ENCODE measurements around the gene POU2AF1.

POU2AF1 gene

GRCh38 chr11:111422494-111423249, 43.6 kb upstream of the POU2AF1 start:
- TF ChIP-seq, protein P1, sequence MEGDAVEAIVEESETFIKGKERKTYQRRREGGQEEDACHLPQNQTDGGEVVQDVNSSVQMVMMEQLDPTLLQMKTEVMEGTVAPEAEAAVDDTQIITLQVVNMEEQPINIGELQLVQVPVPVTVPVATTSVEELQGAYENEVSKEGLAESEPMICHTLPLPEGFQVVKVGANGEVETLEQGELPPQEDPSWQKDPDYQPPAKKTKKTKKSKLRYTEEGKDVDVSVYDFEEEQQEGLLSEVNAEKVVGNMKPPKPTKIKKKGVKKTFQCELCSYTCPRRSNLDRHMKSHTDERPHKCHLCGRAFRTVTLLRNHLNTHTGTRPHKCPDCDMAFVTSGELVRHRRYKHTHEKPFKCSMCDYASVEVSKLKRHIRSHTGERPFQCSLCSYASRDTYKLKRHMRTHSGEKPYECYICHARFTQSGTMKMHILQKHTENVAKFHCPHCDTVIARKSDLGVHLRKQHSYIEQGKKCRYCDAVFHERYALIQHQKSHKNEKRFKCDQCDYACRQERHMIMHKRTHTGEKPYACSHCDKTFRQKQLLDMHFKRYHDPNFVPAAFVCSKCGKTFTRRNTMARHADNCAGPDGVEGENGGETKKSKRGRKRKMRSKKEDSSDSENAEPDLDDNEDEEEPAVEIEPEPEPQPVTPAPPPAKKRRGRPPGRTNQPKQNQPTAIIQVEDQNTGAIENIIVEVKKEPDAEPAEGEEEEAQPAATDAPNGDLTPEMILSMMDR (IDR thresholded peaks at IDR 0.05; ENCODE audit: borderline replicate concordance, control extremely low read depth, extremely low read depth, insufficient read depth, missing control alignments) = peak; percentile 92
- in situ Hi-C loops (cut with MboI; ENCODE audit: low sequenced_read_pairs, unreplicated experiment) = loop anchor here (5.0 kb wide), 1 partner anchor 50 kb away; no protein-coding TSS in a partner anchor

GRCh38 chr11:111421251-111421650, 42.2 kb upstream of the POU2AF1 start:
- in situ Hi-C loops (cut with MboI; ENCODE audit: low sequenced_read_pairs, unreplicated experiment) = loop anchor here (5.0 kb wide), 1 partner anchor 49 kb away; no protein-coding TSS in a partner anchor
- TF ChIP-seq, protein P1 (IDR thresholded peaks at IDR 0.05; ENCODE audit: borderline replicate concordance, control extremely low read depth, extremely low read depth, insufficient read depth, missing control alignments) = no peak
- no peak for DNase-seq (ENCODE audit: low spot score)

More at GRCh38 chr11:111422494-111423249, 43.6 kb upstream of the POU2AF1 start:
- DNase-seq (ENCODE audit: low spot score) = peak; percentile 62

DNA sequence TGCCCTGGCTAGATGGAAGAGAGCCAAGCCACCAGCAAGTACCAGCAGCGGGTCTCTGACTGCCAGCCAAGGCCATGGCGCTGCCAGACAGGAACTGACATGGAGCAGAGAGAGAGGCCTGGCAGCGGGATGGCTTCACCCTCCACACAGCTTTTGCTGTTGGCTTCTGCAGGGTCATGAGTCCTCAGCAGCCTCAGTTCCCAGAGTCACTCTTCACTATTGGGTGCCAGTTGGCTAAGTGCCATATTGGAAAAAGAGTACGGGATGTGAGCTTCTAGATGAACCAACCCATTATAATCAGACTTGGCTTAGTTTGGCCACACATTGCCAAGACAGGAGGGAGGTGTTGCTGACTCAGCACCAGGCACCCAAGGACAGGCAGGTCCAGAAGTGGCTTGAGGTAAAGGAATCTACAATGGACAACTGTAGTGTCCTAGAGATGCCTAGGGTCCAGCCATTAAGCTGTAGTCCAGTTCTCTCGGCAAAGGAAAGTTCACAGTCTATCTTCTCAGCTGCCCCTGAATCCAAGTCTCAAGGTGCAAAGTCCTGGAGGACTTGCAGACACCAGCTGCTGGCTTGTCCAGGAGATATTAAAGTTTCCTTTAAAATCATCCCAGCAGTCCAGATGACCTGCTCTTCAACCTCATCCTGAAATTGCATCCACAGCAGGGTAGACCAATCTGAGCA, 40.7 kb upstream of the POU2AF1 start:
- TF ChIP-seq, protein P1 (IDR thresholded peaks at IDR 0.05; ENCODE audit: borderline replicate concordance, control extremely low read depth, extremely low read depth, insufficient read depth, missing control alignments) = no peak
- DNase-seq (ENCODE audit: low spot score) = no peak
- in situ Hi-C loops (cut with MboI; ENCODE audit: low sequenced_read_pairs, unreplicated experiment) = loop anchor here (5.0 kb wide), 1 partner anchor 47 kb away; no protein-coding TSS in a partner anchor

- TF ChIP-seq, protein P1 (IDR thresholded peaks at IDR 0.05; ENCODE audit: borderline replicate concordance, control extremely low read depth, extremely low read depth, insufficient read depth, missing control alignments) = no peak
- in situ Hi-C loops (cut with MboI; ENCODE audit: low sequenced_read_pairs, unreplicated experiment) = no loop called here
- DNase-seq (ENCODE audit: low spot score) = no peak
Measured at GRCh38 chr11:111419181-111419580, 40.1 kb upstream of the POU2AF1 start.

- in situ Hi-C loops (cut with MboI; ENCODE audit: low sequenced_read_pairs, unreplicated experiment) = no loop called here
- TF ChIP-seq, protein P1 (IDR thresholded peaks at IDR 0.05; ENCODE audit: borderline replicate concordance, control extremely low read depth, extremely low read depth, insufficient read depth, missing control alignments) = no peak
- no peak for DNase-seq (ENCODE audit: low spot score)
Measured at GRCh38 chr11:111418436-111418787, 39.3 kb upstream of the POU2AF1 start.

DNA sequence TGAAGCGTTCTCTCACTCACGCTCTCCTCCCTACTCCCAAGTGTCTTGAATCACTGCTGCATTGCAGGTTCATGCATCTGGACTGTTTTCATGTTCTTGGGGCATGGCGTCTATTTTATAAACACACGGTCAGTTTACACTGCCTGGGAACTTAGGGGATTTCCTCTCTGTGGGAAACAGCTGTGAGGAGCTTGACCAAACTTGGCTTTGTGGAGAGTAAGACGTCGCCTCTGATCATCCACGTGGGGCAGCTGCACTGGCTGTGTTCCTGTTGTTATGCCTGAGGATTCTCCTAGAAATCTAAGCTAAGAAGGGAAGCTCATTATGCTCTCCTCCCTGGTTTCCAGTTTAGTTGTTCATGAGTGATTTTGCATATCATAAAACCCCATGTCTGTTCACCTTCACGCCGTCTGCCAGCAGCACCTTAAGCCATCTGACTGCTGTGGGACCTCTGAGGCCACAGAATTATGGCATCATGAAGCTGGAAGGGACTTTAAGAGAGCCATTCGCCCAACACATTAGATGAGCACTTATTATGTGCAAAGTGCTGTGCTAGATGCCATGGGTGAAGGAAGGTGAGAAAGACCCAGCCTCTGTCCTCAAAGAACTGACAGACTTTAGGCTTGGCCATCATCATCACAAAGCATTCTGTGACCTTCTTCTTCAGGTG, 38.8 kb upstream of the POU2AF1 start:
- in situ Hi-C loops (cut with MboI; ENCODE audit: low sequenced_read_pairs, unreplicated experiment) = no loop called here
- no peak for DNase-seq (ENCODE audit: low spot score)
- TF ChIP-seq, protein P1 (IDR thresholded peaks at IDR 0.05; ENCODE audit: borderline replicate concordance, control extremely low read depth, extremely low read depth, insufficient read depth, missing control alignments) = no peak

Data from GM13976 (cell line).